GM19193 (cell line): ENCODE measurements around the gene TMEM51.

ENCODE experiments used
- POLR2A ChIP-seq: IDR thresholded peaks from 4 replicates; pipeline ENCODE4 v1.6.1; 2011; ENCODE audit not compliant: insufficient read depth, insufficient read length; ENCODE audit errors: extremely low read depth

TMEM51 gene

DNA sequence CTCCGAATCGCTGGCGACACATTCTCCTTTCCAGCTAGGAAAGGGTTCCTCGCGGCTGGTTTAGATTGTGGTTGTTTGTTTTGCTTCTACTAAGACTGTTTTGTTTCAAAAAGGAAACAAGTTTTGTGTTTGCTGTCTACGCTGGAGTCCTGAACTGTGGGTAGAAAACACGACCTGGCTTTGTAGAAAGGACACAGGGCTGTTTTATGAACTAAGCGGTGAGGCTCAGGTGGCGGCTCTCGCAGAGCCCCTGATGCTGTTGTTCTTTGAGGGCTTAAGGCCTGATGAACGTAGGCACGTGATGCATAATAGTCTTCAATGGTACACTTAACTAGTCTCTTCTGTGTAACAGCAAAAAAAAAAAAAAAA lies 66.5 kb downstream of the TMEM51 start:
- no peak for TF ChIP-seq POLR2A

- TF ChIP-seq POLR2A, result no peak
Observed at GRCh38 chr1:15220825-15221431, 67.4 kb downstream of the TMEM51 start.

- TF ChIP-seq POLR2A, result no peak
Observed at GRCh38 chr1:15222653-15223303, 69.2 kb downstream of the TMEM51 start.

DNA sequence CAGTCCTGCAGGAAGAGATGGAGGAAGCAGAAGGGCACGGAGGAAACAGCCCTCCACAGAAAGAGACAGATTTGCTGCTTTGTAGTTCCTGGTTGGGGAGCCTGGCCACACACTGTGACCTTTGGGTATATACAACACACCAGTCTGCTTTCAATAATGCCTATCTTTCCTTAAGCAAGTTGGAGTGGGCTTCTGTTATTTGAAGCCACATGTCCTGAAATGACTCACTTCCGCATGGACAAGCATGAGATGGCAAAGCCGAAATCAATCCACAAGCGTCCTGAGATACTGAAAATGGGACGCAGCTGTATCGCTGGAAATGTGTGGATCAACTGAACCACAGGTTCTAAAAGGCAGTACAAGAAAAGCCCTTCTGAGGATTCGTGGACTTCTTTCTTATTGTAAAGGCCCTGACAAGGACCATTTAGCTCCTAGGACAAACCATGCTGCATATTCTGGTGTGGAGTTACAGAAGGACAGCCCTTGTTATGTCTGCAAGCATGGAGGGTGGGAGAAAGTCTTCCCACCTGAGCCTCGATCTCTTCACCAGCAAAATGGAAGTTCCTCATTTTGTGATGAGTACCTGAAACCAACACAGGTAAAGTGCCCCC lies 70.8 kb downstream of the TMEM51 start:
- TF ChIP-seq POLR2A, result no peak

GRCh38 chr1:15224974-15225373 lies 71.4 kb downstream of the TMEM51 start:
- no peak for TF ChIP-seq POLR2A

GRCh38 chr1:15225461-15225860 lies 71.9 kb downstream of the TMEM51 start:
- no peak for TF ChIP-seq POLR2A

- TF ChIP-seq POLR2A, result no peak
Observed at GRCh38 chr1:15226388-15227255, 73.1 kb downstream of the TMEM51 start.

- no peak for TF ChIP-seq POLR2A
Observed at GRCh38 chr1:15229707-15230131, 76.2 kb downstream of the TMEM51 start.

DNA sequence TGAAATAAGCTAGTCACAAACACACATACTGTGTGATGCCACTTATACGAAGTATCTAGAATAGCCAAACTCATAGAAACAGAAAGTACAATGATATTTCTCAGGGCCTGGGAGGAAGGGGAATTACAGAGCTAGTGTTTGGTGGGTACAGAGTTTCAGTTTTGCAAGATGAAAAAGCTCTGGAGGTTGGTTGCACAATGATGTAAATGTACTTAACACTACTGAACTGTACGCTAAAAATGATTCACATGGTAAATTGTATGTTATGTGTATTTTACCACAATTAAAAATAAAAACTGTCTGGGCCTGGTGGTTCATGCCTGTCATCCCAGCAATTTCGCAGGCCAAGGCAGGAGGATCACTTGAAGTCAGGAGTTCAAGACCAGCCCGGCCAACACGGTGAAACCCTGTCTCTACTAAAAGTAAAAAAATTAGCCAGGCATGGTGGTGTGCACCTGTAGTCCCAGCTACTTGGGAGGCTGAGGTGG lies 78.2 kb downstream of the TMEM51 start:
- TF ChIP-seq POLR2A, result no peak

GRCh38 chr1:15233689-15234088 lies 80.1 kb downstream of the TMEM51 start:
- TF ChIP-seq POLR2A, result no peak

- TF ChIP-seq POLR2A, result no peak
Observed at GRCh38 chr1:15236321-15236721, 82.8 kb downstream of the TMEM51 start.

DNA sequence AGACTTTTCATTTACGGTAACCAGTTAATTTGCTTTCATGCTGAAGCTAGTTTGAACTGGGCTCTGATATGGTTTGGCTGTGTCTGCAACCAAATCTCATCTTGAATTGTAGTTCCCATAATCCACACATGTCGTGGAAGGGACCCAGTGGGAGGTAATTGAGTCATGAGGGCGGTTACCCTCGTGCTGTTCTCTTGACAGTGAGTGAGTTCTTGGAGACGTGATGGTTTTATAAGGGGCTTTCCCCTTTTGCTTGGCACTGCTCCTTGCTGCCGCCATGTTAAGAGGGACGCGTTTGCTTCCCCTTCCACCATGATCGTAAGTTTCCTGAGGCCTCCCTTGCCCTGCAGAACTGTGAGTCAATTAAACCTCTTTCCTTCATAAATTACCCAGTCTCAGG lies 83.2 kb downstream of the TMEM51 start:
- TF ChIP-seq POLR2A, result no peak

- TF ChIP-seq POLR2A, result no peak
Observed at GRCh38 chr1:15238789-15239188, 85.2 kb downstream of the TMEM51 start.

DNA sequence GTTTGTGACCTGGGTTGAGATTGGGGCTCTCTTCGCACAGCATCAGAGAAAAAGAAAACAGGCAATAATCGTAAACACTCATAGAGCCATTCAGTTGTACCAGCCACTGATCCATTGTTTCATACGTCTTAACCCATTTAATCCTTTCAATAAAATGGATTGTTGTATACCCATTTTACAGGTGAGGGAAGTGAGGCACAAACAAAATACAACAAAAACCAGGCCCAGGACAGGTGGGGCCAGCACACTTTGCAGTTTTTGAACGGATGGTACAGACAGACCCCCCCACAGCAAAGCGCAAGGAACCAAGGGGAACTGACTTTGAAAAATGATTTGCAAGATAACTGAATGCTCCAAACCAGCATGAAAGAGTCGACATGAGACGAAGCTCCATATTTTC lies 89.2 kb downstream of the TMEM51 start:
- no peak for TF ChIP-seq POLR2A
